8988T (cell line): Measurements from ENCODE around the gene RIPK3.
A peak's percentile ranks its signal among the peaks of the same experiment; 100 is the strongest.

ENCODE experiments used
- DNase-seq: peaks from one replicate; pipeline ENCODE4 v3.0.0; 2011

RIPK3 gene

DNA sequence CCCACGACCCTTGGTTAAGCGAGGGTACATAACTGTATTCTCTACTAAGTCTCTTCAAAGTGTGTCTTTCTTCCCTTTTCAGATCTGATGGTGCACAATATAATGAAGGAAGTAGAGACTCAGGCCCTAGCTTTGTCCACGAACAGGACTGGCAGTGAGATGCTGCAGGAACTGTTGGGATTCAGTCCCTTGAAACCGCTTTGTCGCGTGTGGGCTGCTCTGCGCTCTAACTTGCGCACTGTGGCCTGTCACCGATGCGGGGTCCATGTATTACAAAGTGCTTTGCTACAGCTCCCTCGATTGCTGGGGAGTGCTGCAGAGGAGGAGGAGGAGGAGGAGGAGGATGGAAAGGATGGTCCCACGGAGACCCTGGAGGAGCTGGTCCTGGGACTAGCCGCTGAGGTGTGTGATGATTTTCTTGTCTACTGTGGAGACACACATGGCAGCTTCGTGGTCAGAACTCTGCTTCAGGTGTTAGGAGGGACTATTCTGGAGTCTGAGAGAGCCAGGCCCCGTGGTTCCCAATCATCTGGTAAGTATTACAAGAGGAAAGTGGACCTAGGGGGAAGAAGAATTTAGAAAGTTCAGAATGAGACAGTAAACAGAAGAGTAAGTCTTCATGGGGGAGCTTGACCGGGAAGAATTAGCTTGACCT lies 39.3 kb downstream of the RIPK3 start:
- DNase-seq: no peak

DNA sequence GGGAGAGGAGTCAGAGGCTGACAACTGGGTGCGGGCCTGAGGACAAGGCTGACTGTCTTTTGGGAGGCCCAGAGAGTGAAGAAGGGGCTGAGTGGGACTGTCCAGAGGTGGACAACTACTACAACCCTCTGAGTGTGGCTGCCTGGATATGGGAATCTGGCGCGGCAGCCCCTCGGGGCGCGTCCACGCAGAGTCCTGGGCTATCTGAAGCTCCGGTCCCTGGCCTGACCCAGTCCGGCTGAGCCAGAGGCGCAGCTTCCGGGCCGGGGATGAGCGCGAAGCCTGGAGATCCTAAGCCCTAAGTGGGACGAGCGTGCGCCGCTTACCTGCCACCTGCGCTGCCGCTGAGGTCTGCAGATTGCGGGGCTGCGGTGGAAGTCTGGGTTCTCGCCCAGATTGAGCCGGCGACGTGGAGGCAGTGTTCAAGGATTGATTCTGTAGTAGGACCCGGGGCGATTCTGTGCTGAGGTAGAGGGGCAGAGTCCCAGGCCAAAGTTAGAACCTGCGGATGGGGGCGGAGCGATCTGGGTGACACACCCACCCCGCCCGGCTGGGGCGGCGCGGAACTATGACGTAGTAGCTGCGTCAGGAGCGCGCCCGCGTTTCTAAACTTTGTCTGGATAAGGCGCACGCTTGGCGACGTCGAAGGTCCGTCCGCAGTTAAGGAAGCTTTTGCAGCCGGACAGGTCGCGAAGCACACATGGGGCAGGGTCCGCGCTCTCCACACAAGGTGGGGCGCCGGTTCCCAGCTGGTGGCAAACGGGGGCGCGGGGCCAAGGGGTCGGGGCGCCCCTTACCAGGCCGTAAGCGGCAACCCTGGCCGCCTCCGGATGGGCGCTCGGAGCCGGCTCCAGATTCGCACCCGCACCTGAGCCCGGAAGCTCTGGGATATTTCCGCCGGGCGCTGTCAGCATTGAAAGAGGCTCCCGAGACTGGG lies 40.3 kb downstream of the RIPK3 start, which contains the start of the genes DHRS1 and NOP9:
Gene DHRS1 (minus strand): TSS at position 526 of the 937 bp plus-strand sequence. CDS start 674 bp downstream, outside the sequence.
Gene NOP9 (plus strand): TSS at position 596 of the 937 bp plus-strand sequence. CDS start 105 bp downstream, at position 701.
- DNase-seq: peak; percentile 75

- DNase-seq: no peak
Observed at GRCh38 chr14:24298892-24299254, 40.9 kb downstream of the RIPK3 start.

DNA sequence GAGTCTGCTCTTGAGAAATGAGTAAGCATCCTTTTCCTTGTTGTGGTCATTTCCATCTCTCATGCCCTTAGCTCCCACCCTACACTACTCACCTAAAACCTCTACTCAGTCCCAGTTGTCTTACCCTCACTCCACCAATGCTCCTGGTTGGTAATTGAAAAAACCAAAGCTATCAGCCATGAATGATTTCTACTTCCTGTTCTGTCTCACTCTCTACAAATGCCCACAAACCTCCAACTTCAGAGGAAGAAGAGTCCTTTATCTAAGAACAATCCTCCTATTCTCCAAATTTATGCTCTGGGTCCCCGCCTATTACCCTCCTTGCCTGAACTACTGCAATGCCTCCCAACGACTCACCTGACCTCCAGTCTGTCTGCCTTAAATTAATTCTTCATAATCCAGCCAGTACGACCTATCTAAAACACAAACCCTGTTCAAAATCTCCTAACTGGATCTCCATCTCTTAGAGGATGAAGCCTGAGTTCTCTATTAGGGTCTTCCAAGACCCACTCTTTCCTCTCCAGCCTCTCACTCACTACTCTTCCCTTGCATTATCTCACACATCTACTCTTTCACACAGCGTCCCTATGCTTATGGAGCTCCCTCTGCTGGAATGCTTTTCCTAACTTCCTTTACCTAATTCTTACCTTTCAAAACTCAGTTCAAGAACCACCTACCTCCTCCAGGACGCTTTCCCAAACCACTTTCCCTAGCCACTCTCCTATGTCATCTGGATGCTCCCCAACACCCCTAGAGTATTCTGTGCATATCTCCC lies 42.4 kb downstream of the RIPK3 start:
- no peak for DNase-seq

GRCh38 chr14:24296341-24297157 lies 43.2 kb downstream of the RIPK3 start:
- DNase-seq: peak; percentile 56

DNA sequence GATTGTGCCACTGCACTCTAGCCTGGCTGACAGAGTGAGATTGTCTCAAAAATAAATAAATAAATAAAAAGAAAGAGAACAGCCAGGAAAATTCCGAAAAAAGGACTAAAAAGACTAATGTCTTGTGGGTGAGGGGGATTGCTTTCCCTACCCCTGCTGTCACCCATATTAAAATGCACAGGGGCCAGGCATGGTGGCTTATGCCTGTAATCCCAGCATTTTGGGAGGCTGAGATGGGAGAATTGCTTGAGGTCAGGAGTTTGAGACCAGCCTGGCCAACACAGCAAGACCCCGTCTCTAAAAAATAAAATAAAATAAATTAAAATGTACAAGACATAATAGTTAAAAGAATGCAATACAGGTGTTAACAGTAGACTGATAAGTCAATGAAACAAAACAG lies 46.3 kb downstream of the RIPK3 start:
- DNase-seq: no peak

GRCh38 chr14:24292118-24292807 lies 47.5 kb downstream of the RIPK3 start:
- DNase-seq: no peak

GRCh38 chr14:24291446-24292117 lies 48.2 kb downstream of the RIPK3 start:
- DNase-seq: no peak

DNA sequence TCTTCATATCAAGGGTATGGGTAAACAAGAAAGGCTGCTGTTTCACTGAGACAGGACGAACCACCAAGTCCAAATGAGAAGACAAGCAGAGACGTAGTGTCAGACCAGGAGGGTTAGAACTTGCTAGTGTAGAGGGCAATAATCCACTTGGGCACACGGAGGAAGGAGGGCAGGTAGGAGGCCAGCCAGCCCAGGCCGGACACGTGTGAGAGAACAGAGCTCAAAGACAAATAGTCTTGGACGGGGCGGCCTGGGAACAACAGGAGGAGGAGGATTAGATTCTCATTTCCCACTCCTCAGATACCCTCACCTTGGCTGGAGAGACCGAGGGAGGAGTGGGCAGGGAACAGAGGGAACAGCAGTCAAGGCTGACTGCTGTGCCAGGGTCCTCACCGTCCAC lies 49.0 kb downstream of the RIPK3 start:
- no peak for DNase-seq

GRCh38 chr14:24289649-24290280 lies 50.0 kb downstream of the RIPK3 start:
- DNase-seq: no peak

- DNase-seq: no peak
Observed at GRCh38 chr14:24286996-24287395, 52.8 kb downstream of the RIPK3 start.
